ENCODE data around the gene BOD1L1. TPM values are rescaled to one million over a fixed set of nuclear protein-coding genes. Genes with fewer than 3 reads are reported as not detected.

The BOD1L1 gene
- total RNA-seq, 1 experiment from 2014 or later: 40.4 TPM

DNA sequence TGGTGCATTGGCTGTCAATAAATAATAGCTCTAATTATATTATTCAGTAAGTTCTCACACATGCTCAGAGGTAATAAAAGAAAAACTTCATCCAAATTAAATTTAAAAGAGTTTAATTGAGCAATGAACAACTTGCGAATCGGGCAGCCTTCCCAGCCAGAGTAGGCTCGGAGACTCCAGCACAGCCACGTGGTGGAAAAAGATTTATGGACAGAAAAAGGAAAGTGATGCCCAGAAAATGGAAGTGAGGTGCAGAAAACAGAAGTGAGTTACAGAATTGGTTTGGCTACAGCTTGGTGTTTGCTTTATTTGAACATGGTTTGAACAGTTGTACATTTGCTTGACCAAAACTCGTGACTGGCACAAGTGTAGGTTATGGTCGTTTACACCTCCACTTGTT, 13.6 kb upstream of the BOD1L1 start:
- POLR2A ChIA-PET (ENCODE audit: unreplicated experiment): no interaction called here
- TF ChIP-seq, protein P1, sequence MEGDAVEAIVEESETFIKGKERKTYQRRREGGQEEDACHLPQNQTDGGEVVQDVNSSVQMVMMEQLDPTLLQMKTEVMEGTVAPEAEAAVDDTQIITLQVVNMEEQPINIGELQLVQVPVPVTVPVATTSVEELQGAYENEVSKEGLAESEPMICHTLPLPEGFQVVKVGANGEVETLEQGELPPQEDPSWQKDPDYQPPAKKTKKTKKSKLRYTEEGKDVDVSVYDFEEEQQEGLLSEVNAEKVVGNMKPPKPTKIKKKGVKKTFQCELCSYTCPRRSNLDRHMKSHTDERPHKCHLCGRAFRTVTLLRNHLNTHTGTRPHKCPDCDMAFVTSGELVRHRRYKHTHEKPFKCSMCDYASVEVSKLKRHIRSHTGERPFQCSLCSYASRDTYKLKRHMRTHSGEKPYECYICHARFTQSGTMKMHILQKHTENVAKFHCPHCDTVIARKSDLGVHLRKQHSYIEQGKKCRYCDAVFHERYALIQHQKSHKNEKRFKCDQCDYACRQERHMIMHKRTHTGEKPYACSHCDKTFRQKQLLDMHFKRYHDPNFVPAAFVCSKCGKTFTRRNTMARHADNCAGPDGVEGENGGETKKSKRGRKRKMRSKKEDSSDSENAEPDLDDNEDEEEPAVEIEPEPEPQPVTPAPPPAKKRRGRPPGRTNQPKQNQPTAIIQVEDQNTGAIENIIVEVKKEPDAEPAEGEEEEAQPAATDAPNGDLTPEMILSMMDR (conservative IDR thresholded peaks at IDR 0.05): no peak
- no peak for TF ChIP-seq EZH2 (IDR thresholded peaks at IDR 0.05; ENCODE audit: low read depth)

DNA sequence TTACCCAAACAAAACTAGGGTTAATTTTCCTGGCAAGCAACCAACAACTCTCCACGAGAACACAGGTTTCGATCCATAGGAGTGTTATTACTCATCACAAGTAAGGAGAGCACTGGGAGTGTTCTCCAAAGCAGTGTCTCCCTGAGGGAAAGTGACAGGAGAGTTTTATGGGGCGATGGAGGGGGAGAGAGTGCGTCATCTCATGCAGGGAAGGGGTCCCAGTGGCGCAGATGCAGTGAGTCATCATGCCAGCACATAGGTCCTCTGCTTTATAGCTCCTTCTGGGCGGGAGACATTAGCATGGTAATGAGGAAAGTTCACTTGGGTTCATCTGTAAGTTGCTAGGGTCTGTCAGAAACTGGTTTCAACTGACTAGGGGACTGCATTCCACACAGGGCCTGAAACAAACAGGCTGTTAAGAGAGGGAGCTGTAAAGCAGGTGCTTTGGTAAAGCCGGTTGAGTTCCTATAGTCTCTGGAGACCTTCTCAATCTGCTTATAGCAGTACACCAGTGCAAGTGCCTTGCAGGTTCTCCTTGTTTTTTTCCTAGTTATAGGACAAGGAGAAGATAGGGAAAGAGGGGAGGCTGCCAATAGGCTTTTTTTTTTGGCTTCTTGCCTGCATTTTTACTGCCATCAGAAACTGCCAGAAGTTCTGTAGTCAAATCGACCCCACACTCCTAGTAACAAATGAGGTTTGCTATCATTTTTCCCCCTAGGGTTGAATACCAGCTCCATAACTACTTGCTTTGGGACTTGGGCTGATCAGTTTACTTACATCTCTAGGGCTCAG, 12.8 kb upstream of the BOD1L1 start:
- H3K27me3 ChIP-seq (ENCODE audit: insufficient read depth, low read depth): no peaks in the 10 kb centered on the region
- ChIA-PET CTCF (interaction anchor here (1.2 kb wide), 1 partner anchor 14 kb away, joined by 4 read pairs; no protein-coding TSS in a partner anchor), POLR2A (ENCODE audit: unreplicated experiment) (no interaction called here)
- 0 out of 2 replicates have a peak overlapping the region, but pooled peaks have one; percentile 10 for H3K4me3 ChIP-seq
- peaks cover 10% of the 10 kb centered on the region for H3F3A ChIP-seq (ENCODE audit: insufficient read depth, low read depth)
- peak; percentile 30 to 82 for DNase-seq
- no peaks in the 10 kb centered on the region for H3K79me2 ChIP-seq (ENCODE audit: low read depth)
- H3K9me2 ChIP-seq (ENCODE audit: insufficient read depth): no peaks in the 10 kb centered on the region
- peaks cover 20% of the 10 kb centered on the region for H3K4me1 ChIP-seq (replicated peaks; ENCODE audit: insufficient read depth)
- no peaks in the 10 kb centered on the region for H4K20me1 ChIP-seq (ENCODE audit: insufficient read depth)
- no peaks in the 10 kb centered on the region for H3K36me3 ChIP-seq (ENCODE audit: low read depth)
- BruUV-seq (replicated peaks): no TSS peak
- peak overlapping the region; percentile 62 for H3K4me2 ChIP-seq
- TF ChIP-seq EZH2 (IDR thresholded peaks at IDR 0.05; ENCODE audit: low read depth): no peak
- TF ChIP-seq, protein P1 (conservative IDR thresholded peaks at IDR 0.05): no peak
- H3K9me3 ChIP-seq (ENCODE audit: insufficient read depth, low read depth): no peaks in the 10 kb centered on the region
- intact Hi-C loops (cut with micrococcal nuclease; ENCODE audit: unreplicated experiment): no loop called here
- H2AFZ ChIP-seq: peak overlapping the region; percentile 60; the same call in 1 of the 2 replicates
- H3K27ac ChIP-seq: peak overlapping the region; percentile 74

More for the DNA sequence above, 13.6 kb upstream of the BOD1L1 start:
- CTCF ChIA-PET: interaction anchor here (0.6 kb wide), 1 partner anchor 1819 kb away, joined by 3 read pairs; no protein-coding TSS in a partner anchor
- Histone ChIP-seq H3K4me3 (no peak overlapping the region), H3K9me3 (ENCODE audit: insufficient read depth, low read depth) (no peaks in the 10 kb centered on the region), H3K9me2 (ENCODE audit: insufficient read depth) (no peaks in the 10 kb centered on the region), H3K4me2 (no peak overlapping the region), H2AFZ (no peak overlapping the region), H3K27ac (peak overlapping the region; percentile 74; the same call in 1 of the 2 replicates), H3K79me2 (ENCODE audit: low read depth) (no peaks in the 10 kb centered on the region), H3F3A (ENCODE audit: insufficient read depth, low read depth) (peaks cover 10% of the 10 kb centered on the region), H3K27me3 (ENCODE audit: insufficient read depth, low read depth) (no peaks in the 10 kb centered on the region), H4K20me1 (ENCODE audit: insufficient read depth) (no peaks in the 10 kb centered on the region), H3K36me3 (ENCODE audit: low read depth) (no peaks in the 10 kb centered on the region), H3K4me1 (replicated peaks; ENCODE audit: insufficient read depth) (peaks cover 20% of the 10 kb centered on the region)
- no TSS peak for BruUV-seq (replicated peaks)
- intact Hi-C loops (cut with micrococcal nuclease; ENCODE audit: unreplicated experiment): no loop called here
- DNase-seq: no peak

DNA sequence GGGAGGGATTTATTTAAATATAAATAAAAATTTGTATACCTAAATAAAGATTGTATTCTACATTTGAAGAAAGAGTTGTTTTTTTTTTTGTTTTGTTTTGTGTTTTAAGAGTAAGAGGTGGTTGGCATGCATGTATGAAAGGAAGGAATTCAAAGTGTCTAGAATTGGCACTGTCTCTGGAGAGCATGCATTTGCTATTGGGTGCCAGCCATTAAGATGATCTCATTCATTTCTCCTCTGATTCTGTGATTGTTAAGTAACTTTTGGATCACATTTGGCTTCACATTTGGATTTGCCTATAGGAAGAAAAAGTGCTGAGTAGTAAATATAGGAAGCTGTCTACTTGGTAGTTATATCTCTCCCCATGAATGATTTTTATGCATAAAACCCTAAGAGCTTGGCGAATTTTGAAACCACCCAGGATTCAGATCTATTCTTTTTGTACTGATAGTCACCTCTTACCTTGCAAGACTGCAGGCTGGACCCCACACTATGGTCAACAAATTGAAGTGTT, 7.8 kb upstream of the BOD1L1 start:
- no peaks in the 10 kb centered on the region for H3K9me3 ChIP-seq (ENCODE audit: insufficient read depth, low read depth)
- no peak overlapping the region for H2AFZ ChIP-seq
- no peak for DNase-seq
- no peaks in the 10 kb centered on the region for H3K27me3 ChIP-seq (ENCODE audit: insufficient read depth, low read depth)
- CTCF ChIA-PET: no interaction called here
- H3K4me2 ChIP-seq: no peak overlapping the region
- BruUV-seq (replicated peaks): no TSS peak
- H3K27ac ChIP-seq: no peak overlapping the region
- no peak overlapping the region for H3K4me3 ChIP-seq
- POLR2A ChIA-PET (ENCODE audit: unreplicated experiment): no interaction called here
- H3K79me2 ChIP-seq (ENCODE audit: low read depth): no peaks in the 10 kb centered on the region
- intact Hi-C loops (cut with micrococcal nuclease; ENCODE audit: unreplicated experiment): no loop called here
- TF ChIP-seq, protein P1 (conservative IDR thresholded peaks at IDR 0.05): no peak
- no peak for TF ChIP-seq EZH2 (IDR thresholded peaks at IDR 0.05; ENCODE audit: low read depth)
- peaks cover 7% of the 10 kb centered on the region for H3F3A ChIP-seq (ENCODE audit: insufficient read depth, low read depth)
- H3K9me2 ChIP-seq (ENCODE audit: insufficient read depth): no peaks in the 10 kb centered on the region
- no peaks in the 10 kb centered on the region for H3K36me3 ChIP-seq (ENCODE audit: low read depth)
- H3K4me1 ChIP-seq (replicated peaks; ENCODE audit: insufficient read depth): peaks cover 10% of the 10 kb centered on the region
- no peaks in the 10 kb centered on the region for H4K20me1 ChIP-seq (ENCODE audit: insufficient read depth)

Data from PC-9 (cell line).